ENCODE data around the gene TLR1. TPM values are rescaled to one million over a fixed set of nuclear protein-coding genes. Genes with fewer than 3 reads are reported as not detected.
A peak's percentile ranks its signal among the peaks of the same experiment; 100 is the strongest.

TLR1 gene
- total RNA-seq, 1 experiment from 2014 or later, result not detected

DNA sequence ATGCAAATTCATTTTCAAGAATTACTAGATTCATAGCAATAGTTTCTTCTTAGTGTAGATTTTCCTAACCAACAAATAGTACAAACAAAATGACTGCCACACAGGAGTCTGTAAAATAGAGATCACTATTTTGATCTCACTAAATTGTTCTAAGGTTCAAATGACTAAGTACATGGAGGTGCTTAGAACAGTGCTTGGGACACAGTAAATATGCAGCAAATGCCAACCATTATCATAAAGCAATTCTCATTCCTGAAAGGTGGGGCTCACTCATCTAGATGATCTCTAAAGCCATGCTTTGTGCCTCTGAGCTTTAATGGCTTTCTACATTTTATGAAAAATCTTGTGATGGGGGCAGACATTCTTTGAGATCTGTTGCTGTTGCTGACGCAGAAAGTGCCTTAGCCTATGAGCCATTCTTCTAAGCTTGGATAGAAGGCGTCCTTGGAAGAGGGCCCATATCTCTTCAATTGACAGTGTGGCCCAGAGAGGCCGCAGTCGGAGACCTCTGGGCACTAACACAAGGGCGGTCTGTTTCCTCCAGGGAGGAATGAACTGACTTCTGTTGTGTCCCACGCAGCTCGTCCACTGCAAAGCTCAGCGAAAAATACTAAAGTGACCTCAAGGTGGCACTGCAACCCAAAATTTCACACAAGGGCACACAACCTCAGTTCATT is 45.3 kb downstream of the TLR1 start:
- WGBS (ENCODE audit: extremely low coverage, insufficient read length, low lambda C conversion rate), result no CpG with 5 or more reads among the region's 8 CpGs

More for the DNA sequence above, 45.3 kb downstream of the TLR1 start:
- Histone ChIP-seq H4K20me1 (ENCODE audit: control insufficient read depth, insufficient read depth, insufficient read length) (no peaks in the 10 kb centered on the region), H3K27me3 (ENCODE audit: insufficient read depth, low read length) (no peaks in the 10 kb centered on the region), H2AK5ac (ENCODE audit: insufficient read length, low read length) (no peak overlapping the region), H2BK20ac (ENCODE audit: low read depth, low read length, poor library complexity, severe bottlenecking) (no peak overlapping the region), H3K23me2 (ENCODE audit: insufficient read length, low read depth, low read length, poor library complexity, severe bottlenecking) (no peaks in the 10 kb centered on the region), H2BK15ac (ENCODE audit: low read depth, low read length) (no peak overlapping the region), H3K56ac (ENCODE audit: insufficient read length, low read depth, low read length) (no peak overlapping the region), H2AFZ (ENCODE audit: low read length) (no peak overlapping the region), H3K79me2 (ENCODE audit: insufficient read depth, low read length) (no peaks in the 10 kb centered on the region), H3K4me1 (ENCODE audit: insufficient read depth, low read length) (no peaks in the 10 kb centered on the region), H3K18ac (ENCODE audit: insufficient read length, low read depth, low read length) (no peak overlapping the region), H4K5ac (ENCODE audit: insufficient read length, low read depth, low read length) (no peak overlapping the region), H3T11ph (ENCODE audit: low read length) (no peak overlapping the region), H2BK5ac (ENCODE audit: insufficient read length, low read length) (no peak overlapping the region), H2BK12ac (ENCODE audit: insufficient read length, low read depth, low read length) (no peak overlapping the region), H4K91ac (ENCODE audit: insufficient read length, low read depth, low read length) (no peak overlapping the region), H3K9me3 (ENCODE audit: control insufficient read depth, low read depth, low read length) (no peaks in the 10 kb centered on the region), H3K79me1 (ENCODE audit: insufficient read depth, low read depth, low read length, poor library complexity, severe bottlenecking) (no peaks in the 10 kb centered on the region), H2BK120ac (ENCODE audit: low read depth, low read length, poor library complexity, severe bottlenecking) (no peak overlapping the region), H3K27ac (ENCODE audit: insufficient read length, low read depth, low read length) (no peak overlapping the region), H3K9ac (ENCODE audit: extremely low read depth, insufficient read length, low read length) (no peak overlapping the region), H3K23ac (ENCODE audit: insufficient read length, low read depth, low read length) (no peak overlapping the region), H3K4ac (ENCODE audit: low read depth, low read length) (no peak overlapping the region), H3K14ac (ENCODE audit: insufficient read depth, low read length) (no peak overlapping the region), H3K4me2 (ENCODE audit: insufficient read depth, insufficient read length, low read length) (no peak overlapping the region), H4K8ac (replicated peaks; ENCODE audit: insufficient read length, low read depth, low read length) (no peak overlapping the region)
- H3K4me1 Mint-ChIP-seq, result peaks cover 8 to 9% of the 10 kb centered on the region in 2 experiments; a peak in 1 of 4 replicates
- no peaks in the 10 kb centered on the region for H3K9me3 Mint-ChIP-seq
- TF ChIP-seq, protein P1, sequence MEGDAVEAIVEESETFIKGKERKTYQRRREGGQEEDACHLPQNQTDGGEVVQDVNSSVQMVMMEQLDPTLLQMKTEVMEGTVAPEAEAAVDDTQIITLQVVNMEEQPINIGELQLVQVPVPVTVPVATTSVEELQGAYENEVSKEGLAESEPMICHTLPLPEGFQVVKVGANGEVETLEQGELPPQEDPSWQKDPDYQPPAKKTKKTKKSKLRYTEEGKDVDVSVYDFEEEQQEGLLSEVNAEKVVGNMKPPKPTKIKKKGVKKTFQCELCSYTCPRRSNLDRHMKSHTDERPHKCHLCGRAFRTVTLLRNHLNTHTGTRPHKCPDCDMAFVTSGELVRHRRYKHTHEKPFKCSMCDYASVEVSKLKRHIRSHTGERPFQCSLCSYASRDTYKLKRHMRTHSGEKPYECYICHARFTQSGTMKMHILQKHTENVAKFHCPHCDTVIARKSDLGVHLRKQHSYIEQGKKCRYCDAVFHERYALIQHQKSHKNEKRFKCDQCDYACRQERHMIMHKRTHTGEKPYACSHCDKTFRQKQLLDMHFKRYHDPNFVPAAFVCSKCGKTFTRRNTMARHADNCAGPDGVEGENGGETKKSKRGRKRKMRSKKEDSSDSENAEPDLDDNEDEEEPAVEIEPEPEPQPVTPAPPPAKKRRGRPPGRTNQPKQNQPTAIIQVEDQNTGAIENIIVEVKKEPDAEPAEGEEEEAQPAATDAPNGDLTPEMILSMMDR (conservative IDR thresholded peaks at IDR 0.05), result peak; percentile 87
- no peak overlapping the region for H3K4me3 Mint-ChIP-seq
- H3K27ac Mint-ChIP-seq, result no peak overlapping the region
- peak; percentile 67 for DNase-seq
- H3K36me3 Mint-ChIP-seq (ENCODE audit: insufficient read depth in 1 of 3, low read depth in 3 of 3), result no peaks in the 10 kb centered on the region
- H3K27me3 Mint-ChIP-seq (ENCODE audit: low read depth), result no peaks in the 10 kb centered on the region
